GM18951 (cell line): ENCODE data around the gene HIVEP1.

Experiments
- POLR2A ChIP-seq: IDR thresholded peaks from 4 replicates; pipeline ENCODE4 v1.6.1; 2011; ENCODE audit warnings: mild to moderate bottlenecking; ENCODE audit not compliant: insufficient read length, insufficient read depth; ENCODE audit errors: extremely low read depth
- in situ Hi-C: fragments of 300-500 bp; cut with MboI; formaldehyde crosslinking; loops from one replicate; pipeline ENCODE4 v1.12.0; 2022; ENCODE audit warnings: low sequenced_read_pairs, mixed read lengths, inconsistent platforms; ENCODE audit not compliant: unreplicated experiment

HIVEP1 gene

GRCh38 chr6:12118607-12119006, 106.5 kb downstream of the HIVEP1 start:
- TF ChIP-seq POLR2A: no peak
- in situ Hi-C loops: no loop called here

- in situ Hi-C loops: no loop called here
- TF ChIP-seq POLR2A: peak; percentile 60
Measured at GRCh38 chr6:12119085-12119588, 107.0 kb downstream of the HIVEP1 start.

- in situ Hi-C loops: no loop called here
- no peak for TF ChIP-seq POLR2A
Measured at GRCh38 chr6:12125396-12125795, 113.3 kb downstream of the HIVEP1 start.

DNA sequence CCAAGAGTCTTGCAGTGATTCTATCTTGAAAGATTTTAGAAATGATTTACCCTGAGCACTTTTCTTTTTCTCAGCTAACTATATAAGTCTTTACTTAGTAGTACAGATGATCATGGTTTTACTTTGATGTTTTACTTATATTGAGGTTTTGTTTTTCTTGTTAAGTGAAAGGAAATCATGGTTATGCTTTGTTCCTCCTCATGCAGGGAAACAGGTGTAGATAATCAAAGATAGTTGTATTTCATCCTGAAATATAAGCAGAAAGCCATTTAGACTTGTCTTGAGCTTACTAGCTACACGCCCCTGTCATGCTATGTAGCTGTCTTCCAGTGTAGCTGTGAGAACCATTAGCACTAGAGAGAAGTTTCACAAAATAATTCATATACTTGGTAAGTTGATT, 113.9 kb downstream of the HIVEP1 start:
- no peak for TF ChIP-seq POLR2A
- in situ Hi-C loops: no loop called here

- in situ Hi-C loops: no loop called here
- no peak for TF ChIP-seq POLR2A
Measured at GRCh38 chr6:12129523-12129922, 117.4 kb downstream of the HIVEP1 start.

GRCh38 chr6:12132351-12133222, 120.5 kb downstream of the HIVEP1 start:
- in situ Hi-C loops: no loop called here
- TF ChIP-seq POLR2A: no peak

- in situ Hi-C loops: no loop called here
Measured at GRCh38 chr6:12134581-12134980, 122.5 kb downstream of the HIVEP1 start.

GRCh38 chr6:12134991-12135390, 122.9 kb downstream of the HIVEP1 start:
- in situ Hi-C loops: no loop called here
- TF ChIP-seq POLR2A: no peak

More at GRCh38 chr6:12134581-12134980, 122.5 kb downstream of the HIVEP1 start:
- TF ChIP-seq POLR2A: no peak

DNA sequence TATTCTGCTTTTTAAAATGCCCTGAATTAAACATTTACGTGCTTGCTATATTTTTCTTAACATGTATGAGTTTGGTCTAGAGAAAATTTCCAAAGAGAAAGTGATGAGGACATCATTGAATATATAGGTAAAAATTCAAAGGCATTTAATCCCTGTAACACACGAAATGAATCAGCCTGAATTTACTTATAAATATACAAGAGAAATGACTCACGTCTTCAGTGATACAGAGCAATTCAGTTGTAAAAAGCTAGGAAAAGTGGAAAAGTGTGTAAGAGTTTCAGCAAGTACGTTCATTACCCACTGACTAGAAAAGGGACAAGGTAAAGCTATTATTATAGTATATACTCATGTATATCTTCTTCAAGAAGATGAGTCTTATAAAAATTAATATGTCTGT, 124.8 kb downstream of the HIVEP1 start:
- no peak for TF ChIP-seq POLR2A
- in situ Hi-C loops: no loop called here

DNA sequence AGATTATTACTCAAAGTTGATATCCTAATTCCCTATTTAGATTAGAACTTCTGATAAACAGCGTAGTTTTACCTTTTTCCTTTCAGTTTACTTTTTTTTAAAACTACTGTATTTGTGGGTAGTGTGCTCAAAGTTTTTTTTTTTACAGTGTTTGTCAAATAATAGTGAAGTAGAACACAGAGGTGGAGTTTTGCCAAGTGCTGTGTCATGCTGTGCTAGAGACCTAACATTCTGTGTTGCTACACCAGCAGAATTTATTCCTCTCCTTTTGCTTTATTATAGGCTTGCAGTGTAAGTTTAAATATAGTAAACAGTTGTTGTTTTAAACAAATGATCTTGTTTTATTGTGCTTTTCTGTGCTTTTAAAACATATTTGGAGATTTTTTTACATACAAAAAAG, 125.4 kb downstream of the HIVEP1 start:
- in situ Hi-C loops: no loop called here
- no peak for TF ChIP-seq POLR2A

DNA sequence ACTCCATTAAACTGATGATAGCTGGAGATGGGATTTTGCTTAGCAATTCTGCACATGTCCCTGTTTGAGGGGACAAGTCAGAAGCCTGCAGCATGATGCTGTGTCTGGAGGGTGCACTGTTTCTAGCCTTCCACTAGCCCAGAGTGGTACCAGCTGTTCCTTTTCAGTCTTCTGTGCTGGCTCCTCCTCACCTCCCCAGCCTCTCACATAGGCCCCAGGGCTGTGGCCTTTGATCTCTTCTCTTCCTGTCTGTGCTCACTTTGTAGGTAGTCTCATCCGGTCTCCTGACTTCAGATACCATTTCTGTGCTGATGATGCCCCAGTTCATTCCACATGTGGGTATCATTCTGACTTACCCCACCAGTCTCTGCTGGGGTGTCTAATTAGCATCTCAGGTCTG, 126.3 kb downstream of the HIVEP1 start:
- in situ Hi-C loops: no loop called here
- no peak for TF ChIP-seq POLR2A

- in situ Hi-C loops: no loop called here
Measured at GRCh38 chr6:12138936-12139335, 126.8 kb downstream of the HIVEP1 start.

DNA sequence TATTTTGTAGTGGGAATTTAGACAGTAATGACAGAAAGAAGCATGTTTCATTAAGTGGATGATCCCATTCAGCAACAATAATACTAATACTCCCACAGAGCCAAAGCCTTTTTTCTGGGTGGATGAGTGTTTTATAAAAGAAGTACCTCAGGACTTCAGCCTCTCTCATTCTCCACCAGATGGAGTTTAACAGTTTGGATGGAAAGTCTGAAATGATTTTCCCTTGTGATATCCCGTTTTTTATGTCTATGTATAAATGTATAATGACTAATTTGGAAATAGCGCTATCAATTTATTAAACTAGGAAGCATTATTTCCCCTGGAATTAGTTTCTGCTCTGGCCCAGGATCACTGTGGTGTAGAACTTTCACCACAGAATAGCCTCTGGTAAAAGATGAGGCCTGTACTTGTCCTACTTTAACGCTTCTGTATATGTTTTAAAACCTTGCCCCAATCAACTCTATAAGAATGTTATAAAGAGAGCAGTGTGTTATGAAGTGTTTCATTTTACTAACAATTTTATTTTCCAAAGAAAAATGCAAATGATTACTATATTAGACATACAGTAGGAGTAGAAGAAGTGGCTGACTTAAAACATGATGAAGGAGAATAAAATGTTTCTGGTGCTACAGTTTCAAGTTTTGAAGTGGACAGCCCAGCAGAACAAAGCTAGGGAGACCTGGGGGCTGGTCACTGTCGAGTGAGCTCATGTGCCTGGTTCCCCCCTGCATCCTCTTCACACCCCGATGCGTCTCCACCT, 135.6 kb downstream of the HIVEP1 start:
- no peak for TF ChIP-seq POLR2A
- in situ Hi-C loops: no loop called here

More at GRCh38 chr6:12138936-12139335, 126.8 kb downstream of the HIVEP1 start:
- no peak for TF ChIP-seq POLR2A
